Metanephros (tissue), 1 donor: ENCODE data around the gene PER2. TPM values are rescaled to one million over a fixed set of nuclear protein-coding genes. Genes with fewer than 3 reads are reported as not detected.

ENCODE experiments used
- total RNA-seq: library from RNA; depleted of rRNA; stranded (reverse); fragments of >200 nt; gene quantifications from one replicate; pipeline ENCODE4 v1.2.3, GENCODE V29; 2014

Gene PER2
- 13.2 TPM for total RNA-seq

GRCh38 chr2:238287737-238288649 is at the start of gene PER2:
Gene PER2 (minus strand): TSS chr2:238288610. CDS start chr2:238277936, 10,674 bp downstream.

GRCh38 chr2:238320246-238320647 is 31.8 kb upstream of the PER2 start, which contains the start of gene TRAF3IP1:
Gene TRAF3IP1 (plus strand): TSS chr2:238320518. CDS start chr2:238320663, 145 bp downstream.

GRCh38 chr2:238239863-238240756 is 48.3 kb downstream of the PER2 start, which contains the start of gene HES6:
Gene HES6 (minus strand): TSS chr2:238240038. CDS start chr2:238239905, 133 bp downstream.

GRCh38 chr2:238203094-238203972 is 85.1 kb downstream of the PER2 start, which contains the start of gene ILKAP:
Gene ILKAP (minus strand): TSS chr2:238203695. CDS start chr2:238203553, 142 bp downstream.

Other genes with a start within 250 kb of the PER2 start
- gene SCLY, start 227.6 kb downstream of the PER2 start, total RNA-seq: 20.1 TPM
- 3.8 TPM for gene ESPNL, start 188.3 kb downstream of the PER2 start, total RNA-seq
- gene KLHL30, start 149.9 kb downstream of the PER2 start, total RNA-seq: 8.3 TPM
- 5.1 TPM for gene ERFE, start 129.6 kb downstream of the PER2 start, total RNA-seq
- gene ILKAP, start 84.9 kb downstream of the PER2 start, total RNA-seq: 42.4 TPM
- 6.5 TPM for gene HES6, start 48.6 kb downstream of the PER2 start, total RNA-seq
- 18.3 TPM for gene TRAF3IP1, start 31.9 kb upstream of the PER2 start, total RNA-seq
- gene ASB1, start 138.3 kb upstream of the PER2 start, total RNA-seq: 43.3 TPM